ENCODE results near the gene UBAC2. TPM values are rescaled to one million over a fixed set of nuclear protein-coding genes. Genes with fewer than 3 reads are reported as not detected.

Gene UBAC2
- total RNA-seq, 1 experiment from 2014 or later: 80.3 TPM

GRCh38 chr13:99313501-99313900, 112.8 kb downstream of the UBAC2 start:
- POLR2A ChIA-PET (ENCODE audit: unreplicated experiment): no interaction called here
- no peak overlapping the region for H3K27ac ChIP-seq
- H3K36me3 ChIP-seq (ENCODE audit: low read depth): peaks cover 4% of the 10 kb centered on the region; the same call in 1 of the 2 replicates
- BruUV-seq (replicated peaks): no TSS peak
- peaks cover 5% of the 10 kb centered on the region; the same call in 1 of the 2 replicates for H3K79me2 ChIP-seq (ENCODE audit: low read depth)
- intact Hi-C loops (cut with micrococcal nuclease; ENCODE audit: unreplicated experiment): no loop called here
- H3K9me3 ChIP-seq (ENCODE audit: insufficient read depth, low read depth): no peaks in the 10 kb centered on the region
- peaks cover 7% of the 10 kb centered on the region; the same call in 1 of the 2 replicates for H3F3A ChIP-seq (ENCODE audit: insufficient read depth, low read depth)
- TF ChIP-seq, protein P1, sequence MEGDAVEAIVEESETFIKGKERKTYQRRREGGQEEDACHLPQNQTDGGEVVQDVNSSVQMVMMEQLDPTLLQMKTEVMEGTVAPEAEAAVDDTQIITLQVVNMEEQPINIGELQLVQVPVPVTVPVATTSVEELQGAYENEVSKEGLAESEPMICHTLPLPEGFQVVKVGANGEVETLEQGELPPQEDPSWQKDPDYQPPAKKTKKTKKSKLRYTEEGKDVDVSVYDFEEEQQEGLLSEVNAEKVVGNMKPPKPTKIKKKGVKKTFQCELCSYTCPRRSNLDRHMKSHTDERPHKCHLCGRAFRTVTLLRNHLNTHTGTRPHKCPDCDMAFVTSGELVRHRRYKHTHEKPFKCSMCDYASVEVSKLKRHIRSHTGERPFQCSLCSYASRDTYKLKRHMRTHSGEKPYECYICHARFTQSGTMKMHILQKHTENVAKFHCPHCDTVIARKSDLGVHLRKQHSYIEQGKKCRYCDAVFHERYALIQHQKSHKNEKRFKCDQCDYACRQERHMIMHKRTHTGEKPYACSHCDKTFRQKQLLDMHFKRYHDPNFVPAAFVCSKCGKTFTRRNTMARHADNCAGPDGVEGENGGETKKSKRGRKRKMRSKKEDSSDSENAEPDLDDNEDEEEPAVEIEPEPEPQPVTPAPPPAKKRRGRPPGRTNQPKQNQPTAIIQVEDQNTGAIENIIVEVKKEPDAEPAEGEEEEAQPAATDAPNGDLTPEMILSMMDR (conservative IDR thresholded peaks at IDR 0.05): no peak
- TF ChIP-seq EZH2 (IDR thresholded peaks at IDR 0.05; ENCODE audit: low read depth): no peak
- H2AFZ ChIP-seq: no peak overlapping the region
- peaks cover 16% of the 10 kb centered on the region; the same call in 1 of the 2 replicates for H4K20me1 ChIP-seq (ENCODE audit: insufficient read depth)
- no peaks in the 10 kb centered on the region for H3K4me1 ChIP-seq (replicated peaks; ENCODE audit: insufficient read depth)
- CTCF ChIA-PET: no interaction called here
- no peaks in the 10 kb centered on the region for H3K9me2 ChIP-seq (ENCODE audit: insufficient read depth)
- H3K4me3 ChIP-seq: no peak overlapping the region
- H3K27me3 ChIP-seq (ENCODE audit: insufficient read depth, low read depth): no peaks in the 10 kb centered on the region
- DNase-seq: no peak
- H3K4me2 ChIP-seq: no peak overlapping the region

GRCh38 chr13:99313941-99314340, 113.3 kb downstream of the UBAC2 start:
- no peaks in the 10 kb centered on the region; the same call in 1 of the 2 replicates for H3K36me3 ChIP-seq (ENCODE audit: low read depth)
- intact Hi-C loops (cut with micrococcal nuclease; ENCODE audit: unreplicated experiment): no loop called here
- no peak overlapping the region for H3K27ac ChIP-seq
- H4K20me1 ChIP-seq (ENCODE audit: insufficient read depth): peaks cover 16% of the 10 kb centered on the region; the same call in 1 of the 2 replicates
- no TSS peak for BruUV-seq (replicated peaks)
- H3K4me1 ChIP-seq (replicated peaks; ENCODE audit: insufficient read depth): no peaks in the 10 kb centered on the region
- H3K4me3 ChIP-seq: no peak overlapping the region
- TF ChIP-seq, protein P1 (conservative IDR thresholded peaks at IDR 0.05): no peak
- no peak for TF ChIP-seq EZH2 (IDR thresholded peaks at IDR 0.05; ENCODE audit: low read depth)
- no peaks in the 10 kb centered on the region for H3K9me3 ChIP-seq (ENCODE audit: insufficient read depth, low read depth)
- H3K9me2 ChIP-seq (ENCODE audit: insufficient read depth): no peaks in the 10 kb centered on the region
- ChIA-PET CTCF (no interaction called here), POLR2A (ENCODE audit: unreplicated experiment) (no interaction called here)
- H2AFZ ChIP-seq: no peak overlapping the region
- DNase-seq: no peak
- H3K79me2 ChIP-seq (ENCODE audit: low read depth): peaks cover 5% of the 10 kb centered on the region; the same call in 1 of the 2 replicates
- no peaks in the 10 kb centered on the region for H3K27me3 ChIP-seq (ENCODE audit: insufficient read depth, low read depth)
- H3K4me2 ChIP-seq: no peak overlapping the region
- H3F3A ChIP-seq (ENCODE audit: insufficient read depth, low read depth): peaks cover 7% of the 10 kb centered on the region; the same call in 1 of the 2 replicates

DNA sequence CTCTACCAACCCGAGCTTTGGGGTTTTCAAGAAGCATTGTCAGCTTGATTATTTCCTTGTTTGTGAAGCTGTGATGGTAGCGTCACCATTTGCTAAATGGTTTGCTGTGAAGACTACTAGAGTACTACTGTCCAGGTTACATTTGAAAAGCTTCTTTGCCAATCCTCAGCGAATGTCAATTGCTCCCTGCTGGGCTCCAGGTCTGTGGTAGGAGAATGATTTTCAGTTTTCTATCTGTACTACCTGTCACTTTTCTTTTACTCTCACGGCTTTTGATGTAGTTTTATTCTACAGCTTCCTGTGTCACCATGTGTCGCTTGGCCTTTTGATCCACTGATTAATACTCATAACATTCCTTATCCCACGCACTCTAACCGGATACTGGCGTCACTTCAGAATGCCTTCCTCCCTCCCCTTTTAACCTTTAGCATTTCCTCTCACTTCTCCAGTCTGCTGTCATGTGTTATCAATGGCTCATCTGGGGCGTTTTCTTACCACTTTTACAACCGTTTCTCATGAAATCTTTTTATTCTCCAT, 114.1 kb downstream of the UBAC2 start:
- Histone ChIP-seq H3K79me2 (ENCODE audit: low read depth) (no peaks in the 10 kb centered on the region; the same call in 1 of the 2 replicates), H3K4me2 (no peak overlapping the region), H4K20me1 (ENCODE audit: insufficient read depth) (peaks cover 16% of the 10 kb centered on the region; the same call in 1 of the 2 replicates), H3F3A (ENCODE audit: insufficient read depth, low read depth) (peaks cover 7% of the 10 kb centered on the region; the same call in 1 of the 2 replicates), H2AFZ (no peak overlapping the region), H3K9me3 (ENCODE audit: insufficient read depth, low read depth) (no peaks in the 10 kb centered on the region), H3K9me2 (ENCODE audit: insufficient read depth) (no peaks in the 10 kb centered on the region), H3K27me3 (ENCODE audit: insufficient read depth, low read depth) (no peaks in the 10 kb centered on the region), H3K4me3 (no peak overlapping the region), H3K36me3 (ENCODE audit: low read depth) (no peaks in the 10 kb centered on the region; the same call in 1 of the 2 replicates), H3K4me1 (replicated peaks; ENCODE audit: insufficient read depth) (no peaks in the 10 kb centered on the region), H3K27ac (no peak overlapping the region)
- CTCF ChIA-PET: no interaction called here
- DNase-seq: no peak
- POLR2A ChIA-PET (ENCODE audit: unreplicated experiment): no interaction called here
- no peak for TF ChIP-seq EZH2 (IDR thresholded peaks at IDR 0.05; ENCODE audit: low read depth)
- TF ChIP-seq, protein P1 (conservative IDR thresholded peaks at IDR 0.05): no peak
- intact Hi-C loops (cut with micrococcal nuclease; ENCODE audit: unreplicated experiment): no loop called here
- BruUV-seq (replicated peaks): no TSS peak

Data from PC-9 (cell line).